ENCODE results near the gene GOT1.

GOT1 gene

DNA sequence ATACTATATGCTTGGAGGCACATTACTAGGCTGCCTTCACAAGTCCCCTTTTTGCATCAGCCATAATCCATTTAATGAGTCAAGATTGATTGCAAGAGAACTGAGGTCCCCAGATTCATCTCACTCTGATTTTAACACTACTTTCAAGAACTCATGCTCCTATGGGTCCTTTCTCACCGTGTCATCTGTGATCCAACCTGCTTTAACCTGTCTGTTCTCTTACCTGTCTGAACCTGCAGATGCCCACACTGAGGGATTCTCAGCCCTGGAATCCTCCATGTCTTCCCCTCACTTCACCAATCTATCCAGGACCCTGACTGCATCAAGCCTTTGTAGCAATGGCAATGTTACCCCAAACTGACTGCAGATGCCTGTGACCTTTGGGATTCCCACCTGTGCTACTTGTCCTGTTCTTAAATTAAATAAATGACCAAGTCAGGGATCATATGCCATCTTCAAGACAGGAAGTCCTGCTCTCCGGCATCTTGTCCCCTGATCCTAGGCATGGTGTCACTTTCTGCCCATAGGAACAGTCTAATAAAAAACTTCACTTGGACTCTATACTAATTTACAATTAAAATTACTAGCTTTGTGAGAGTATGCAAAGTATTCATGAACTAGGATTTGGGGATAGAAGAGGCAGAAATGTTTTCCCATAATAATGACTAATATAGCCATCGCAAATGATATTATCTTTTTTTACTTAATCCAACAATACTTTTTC, 25.9 kb upstream of the GOT1 start:
- Histone ChIP-seq H3K27ac (ENCODE audit: low read depth, low read length) (no peak overlapping the region), H3K9me3 (ENCODE audit: control insufficient read depth in 1 of 2, low read length in 2 of 2) (no peaks in the 10 kb centered on the region), H3K36me3 (ENCODE audit: control insufficient read depth in 1 of 2, insufficient read depth in 2 of 2, low read length in 2 of 2) (no peaks in the 10 kb centered on the region), H3K4me1 (ENCODE audit: control insufficient read depth in 1 of 2, insufficient read depth in 2 of 2, low read length in 2 of 2) (peaks cover 0 to 3% of the 10 kb centered on the region in 2 donors), H3K4me3 (ENCODE audit: low read depth in 1 of 2, low read length in 2 of 2) (no peak overlapping the region), H3K27me3 (ENCODE audit: control insufficient read depth in 1 of 2, insufficient read depth in 2 of 2, low read length in 2 of 2) (peaks cover 11 to 27% of the 10 kb centered on the region in 2 donors), H3K9ac (ENCODE audit: low read depth in 1 of 2, low read length in 2 of 2) (no peak overlapping the region)

DNA sequence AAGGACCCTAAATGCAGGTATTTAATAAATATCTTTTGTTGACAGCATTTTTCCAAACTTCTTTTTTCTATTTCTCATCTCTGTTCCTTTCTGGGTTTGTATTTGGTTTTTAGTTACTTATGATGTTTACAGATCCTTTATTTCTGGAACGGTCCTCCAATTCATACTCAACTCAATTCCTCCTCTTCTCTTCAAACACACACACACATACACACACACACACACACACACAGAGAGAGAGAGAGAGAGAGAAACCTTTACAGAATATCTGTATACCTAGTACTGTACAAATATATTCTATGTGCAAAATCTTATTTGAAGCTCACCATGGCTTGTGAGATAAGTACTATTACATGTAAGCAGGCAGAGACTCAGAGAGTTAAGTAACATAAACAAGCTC, 21.6 kb upstream of the GOT1 start:
- Histone ChIP-seq H3K4me1 (ENCODE audit: control insufficient read depth in 1 of 2, insufficient read depth in 2 of 2, low read length in 2 of 2) (peaks cover 0 to 6% of the 10 kb centered on the region in 2 donors), H3K9me3 (ENCODE audit: control insufficient read depth in 1 of 2, low read length in 2 of 2) (no peaks in the 10 kb centered on the region), H3K9ac (ENCODE audit: low read depth in 1 of 2, low read length in 2 of 2) (no peak overlapping the region), H3K36me3 (ENCODE audit: control insufficient read depth in 1 of 2, insufficient read depth in 2 of 2, low read length in 2 of 2) (no peaks in the 10 kb centered on the region), H3K27me3 (ENCODE audit: control insufficient read depth in 1 of 2, insufficient read depth in 2 of 2, low read length in 2 of 2) (peaks cover 32 to 51% of the 10 kb centered on the region in 2 donors), H3K27ac (ENCODE audit: low read depth, low read length) (no peak overlapping the region), H3K4me3 (ENCODE audit: low read depth in 1 of 2, low read length in 2 of 2) (no peak overlapping the region)

DNA sequence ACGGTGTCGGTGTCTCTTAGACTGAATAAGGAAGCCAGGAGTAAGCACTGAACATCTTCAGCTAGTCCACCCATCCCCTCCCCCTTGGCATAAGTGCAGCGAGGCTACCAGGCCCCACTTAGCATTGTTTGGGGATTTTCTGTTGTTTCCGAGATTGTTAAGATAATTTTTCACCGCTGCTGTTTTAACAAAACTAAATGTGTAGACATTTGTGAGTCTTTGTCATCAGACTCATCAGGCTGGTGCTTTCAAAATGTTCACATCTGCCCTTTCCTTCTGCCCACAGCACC, 21.0 kb upstream of the GOT1 start:
- Histone ChIP-seq H3K27ac (ENCODE audit: low read depth, low read length) (no peak overlapping the region), H3K9me3 (ENCODE audit: control insufficient read depth in 1 of 2, low read length in 2 of 2) (no peaks in the 10 kb centered on the region), H3K4me3 (ENCODE audit: low read depth in 1 of 2, low read length in 2 of 2) (no peak overlapping the region), H3K27me3 (ENCODE audit: control insufficient read depth in 1 of 2, insufficient read depth in 2 of 2, low read length in 2 of 2) (peaks cover 32 to 50% of the 10 kb centered on the region in 2 donors), H3K9ac (ENCODE audit: low read depth in 1 of 2, low read length in 2 of 2) (no peak overlapping the region), H3K36me3 (ENCODE audit: control insufficient read depth in 1 of 2, insufficient read depth in 2 of 2, low read length in 2 of 2) (no peaks in the 10 kb centered on the region), H3K4me1 (ENCODE audit: control insufficient read depth in 1 of 2, insufficient read depth in 2 of 2, low read length in 2 of 2) (peaks cover 0 to 6% of the 10 kb centered on the region in 2 donors)

DNA sequence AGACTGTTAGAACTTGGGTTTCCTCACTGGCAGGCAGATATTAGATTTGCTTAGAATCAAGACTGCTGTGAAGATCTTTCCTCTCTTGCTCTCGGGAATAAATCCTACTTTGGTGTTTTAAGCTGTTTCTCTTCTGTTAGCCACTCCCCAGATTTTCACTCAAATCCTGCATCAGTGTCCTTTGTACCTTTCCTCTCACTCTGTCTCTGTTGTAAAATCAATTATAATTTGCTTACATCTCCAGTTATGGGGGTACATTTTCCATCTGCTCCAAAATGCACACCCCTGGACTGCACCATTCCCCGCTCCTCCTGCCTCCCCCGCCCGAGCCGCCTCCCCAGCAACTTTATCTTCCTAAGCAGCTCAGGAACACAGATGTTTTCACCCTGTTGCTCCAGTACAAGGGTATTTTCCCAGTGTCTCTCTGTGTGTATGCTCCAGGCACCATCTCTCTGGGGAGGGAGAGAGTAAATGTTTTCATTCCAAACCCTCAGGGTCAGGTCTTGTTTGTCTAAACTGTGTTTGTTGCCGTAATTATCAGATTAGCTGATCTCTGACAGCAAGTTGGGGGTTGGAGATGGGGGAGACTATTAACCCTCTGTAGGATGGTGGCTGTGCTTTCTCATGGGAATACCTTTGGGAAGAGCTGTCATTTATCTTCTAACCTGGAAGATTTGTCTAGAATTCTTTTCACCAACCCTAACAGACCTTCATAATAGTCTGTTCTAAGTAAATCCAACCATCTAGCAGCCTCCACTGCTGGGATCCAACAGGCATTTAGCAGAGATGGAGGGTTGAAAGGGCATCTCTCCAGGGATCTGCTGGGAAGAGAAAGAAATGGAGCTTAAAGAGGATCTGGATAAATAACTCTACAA, 20.4 kb upstream of the GOT1 start:
- H3K9ac ChIP-seq (ENCODE audit: low read depth in 1 of 2, low read length in 2 of 2) = no peak overlapping the region

DNA sequence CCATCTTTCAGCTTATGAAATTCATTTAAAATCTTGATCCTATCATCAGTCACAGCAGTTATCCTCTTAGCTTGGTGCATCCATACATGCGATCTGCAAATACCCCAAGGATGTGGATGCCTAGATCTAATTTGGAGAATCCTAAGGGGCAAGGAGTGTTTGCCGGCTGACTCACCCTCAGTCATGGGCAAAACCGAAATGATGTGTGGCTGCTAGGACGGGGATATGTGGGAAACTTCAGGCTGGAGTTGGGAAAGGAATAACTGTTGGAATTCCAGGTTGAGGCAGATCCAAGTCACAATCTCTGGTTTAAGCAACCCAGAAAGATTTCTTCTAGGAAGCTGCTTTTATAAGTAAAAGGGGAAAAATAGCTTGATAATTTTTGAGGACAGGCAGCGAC, 19.7 kb upstream of the GOT1 start:
- Histone ChIP-seq H3K36me3 (ENCODE audit: control insufficient read depth in 1 of 2, insufficient read depth in 2 of 2, low read length in 2 of 2) (no peaks in the 10 kb centered on the region), H3K27me3 (ENCODE audit: control insufficient read depth in 1 of 2, insufficient read depth in 2 of 2, low read length in 2 of 2) (peaks cover 26 to 40% of the 10 kb centered on the region in 2 donors), H3K4me3 (ENCODE audit: low read depth in 1 of 2, low read length in 2 of 2) (no peak overlapping the region), H3K4me1 (ENCODE audit: control insufficient read depth in 1 of 2, insufficient read depth in 2 of 2, low read length in 2 of 2) (peaks cover 0 to 6% of the 10 kb centered on the region in 2 donors), H3K9ac (ENCODE audit: low read depth in 1 of 2, low read length in 2 of 2) (no peak overlapping the region), H3K9me3 (ENCODE audit: control insufficient read depth in 1 of 2, low read length in 2 of 2) (no peaks in the 10 kb centered on the region), H3K27ac (ENCODE audit: low read depth, low read length) (peak overlapping the region; percentile 5)

More for the DNA sequence above, 20.4 kb upstream of the GOT1 start:
- H3K36me3 ChIP-seq (ENCODE audit: control insufficient read depth in 1 of 2, insufficient read depth in 2 of 2, low read length in 2 of 2) = no peaks in the 10 kb centered on the region
- no peak overlapping the region for H3K27ac ChIP-seq (ENCODE audit: low read depth, low read length)
- H3K4me1 ChIP-seq (ENCODE audit: control insufficient read depth in 1 of 2, insufficient read depth in 2 of 2, low read length in 2 of 2) = peaks cover 0 to 6% of the 10 kb centered on the region in 2 donors
- peaks cover 29 to 46% of the 10 kb centered on the region in 2 donors for H3K27me3 ChIP-seq (ENCODE audit: control insufficient read depth in 1 of 2, insufficient read depth in 2 of 2, low read length in 2 of 2)
- no peaks in the 10 kb centered on the region for H3K9me3 ChIP-seq (ENCODE audit: control insufficient read depth in 1 of 2, low read length in 2 of 2)
- H3K4me3 ChIP-seq (ENCODE audit: low read depth in 1 of 2, low read length in 2 of 2) = no peak overlapping the region

DNA sequence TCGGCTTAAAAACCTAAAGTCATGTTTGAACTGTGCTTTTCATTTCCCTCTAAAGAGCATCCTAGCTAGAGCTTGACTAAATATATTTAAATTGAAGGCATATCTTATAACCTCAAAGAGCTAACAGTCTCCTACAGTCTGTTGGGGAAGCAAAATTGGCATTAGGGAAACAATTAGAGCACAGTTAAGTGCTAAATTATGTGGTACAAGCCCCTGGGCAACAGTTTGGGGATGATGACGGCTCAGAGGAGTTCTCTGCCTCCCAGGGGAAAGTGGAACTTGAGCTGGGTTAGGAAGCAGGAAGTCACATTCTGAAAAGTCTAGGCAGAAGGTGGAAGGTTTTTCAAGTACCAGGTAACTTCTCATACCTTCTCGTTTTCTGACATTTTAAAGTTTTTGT, 18.6 kb upstream of the GOT1 start:
- Histone ChIP-seq H3K9ac (ENCODE audit: low read depth in 1 of 2, low read length in 2 of 2) (no peak overlapping the region), H3K4me1 (ENCODE audit: control insufficient read depth in 1 of 2, insufficient read depth in 2 of 2, low read length in 2 of 2) (peaks cover 0 to 6% of the 10 kb centered on the region in 2 donors), H3K27me3 (ENCODE audit: control insufficient read depth in 1 of 2, insufficient read depth in 2 of 2, low read length in 2 of 2) (peaks cover 26 to 32% of the 10 kb centered on the region in 2 donors), H3K9me3 (ENCODE audit: control insufficient read depth in 1 of 2, low read length in 2 of 2) (no peaks in the 10 kb centered on the region), H3K4me3 (ENCODE audit: low read depth in 1 of 2, low read length in 2 of 2) (no peak overlapping the region), H3K36me3 (ENCODE audit: control insufficient read depth in 1 of 2, insufficient read depth in 2 of 2, low read length in 2 of 2) (no peaks in the 10 kb centered on the region), H3K27ac (ENCODE audit: low read depth, low read length) (no peak overlapping the region)

DNA sequence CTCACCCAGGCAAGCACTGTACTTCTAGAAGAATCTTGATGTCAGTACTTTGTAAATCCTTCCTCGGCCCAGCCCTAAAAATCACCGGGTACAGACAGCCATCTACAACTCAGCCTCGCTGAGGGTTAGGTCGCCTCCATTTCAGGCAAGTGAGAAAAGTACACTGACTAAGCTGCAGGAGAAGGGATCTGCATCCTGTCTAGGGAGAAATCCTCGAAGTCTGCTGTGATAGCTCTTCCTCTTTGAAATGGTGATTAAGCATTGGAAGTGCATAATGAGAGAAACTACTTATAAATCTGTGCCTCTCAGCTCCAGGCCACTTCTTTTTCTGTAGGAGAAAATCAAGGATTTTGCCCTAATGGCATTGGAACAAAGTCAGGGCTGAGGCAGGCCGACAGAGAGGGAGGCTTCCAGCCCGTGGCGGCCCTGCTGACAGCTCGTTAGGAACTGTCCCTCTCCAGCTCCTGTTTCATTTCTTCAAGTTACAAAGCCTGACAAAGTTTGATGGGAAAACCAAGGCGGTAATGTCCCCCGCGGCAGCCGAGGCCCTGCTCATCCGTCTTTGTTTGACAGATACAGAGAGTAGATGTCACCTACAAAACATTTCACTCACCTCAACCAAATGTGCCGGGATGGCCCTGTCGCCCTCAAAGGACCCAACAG, 14.1 kb upstream of the GOT1 start:
- Histone ChIP-seq H3K4me3 (ENCODE audit: low read depth in 1 of 2, low read length in 2 of 2) (no peak overlapping the region), H3K9me3 (ENCODE audit: control insufficient read depth in 1 of 2, low read length in 2 of 2) (no peaks in the 10 kb centered on the region), H3K27ac (ENCODE audit: low read depth, low read length) (peak overlapping the region; percentile 39), H3K9ac (ENCODE audit: low read depth in 1 of 2, low read length in 2 of 2) (no peak overlapping the region), H3K4me1 (ENCODE audit: control insufficient read depth in 1 of 2, insufficient read depth in 2 of 2, low read length in 2 of 2) (peaks cover 0 to 5% of the 10 kb centered on the region in 2 donors), H3K36me3 (ENCODE audit: control insufficient read depth in 1 of 2, insufficient read depth in 2 of 2, low read length in 2 of 2) (no peaks in the 10 kb centered on the region), H3K27me3 (ENCODE audit: control insufficient read depth in 1 of 2, insufficient read depth in 2 of 2, low read length in 2 of 2) (peaks cover 9 to 10% of the 10 kb centered on the region in 2 donors)

DNA sequence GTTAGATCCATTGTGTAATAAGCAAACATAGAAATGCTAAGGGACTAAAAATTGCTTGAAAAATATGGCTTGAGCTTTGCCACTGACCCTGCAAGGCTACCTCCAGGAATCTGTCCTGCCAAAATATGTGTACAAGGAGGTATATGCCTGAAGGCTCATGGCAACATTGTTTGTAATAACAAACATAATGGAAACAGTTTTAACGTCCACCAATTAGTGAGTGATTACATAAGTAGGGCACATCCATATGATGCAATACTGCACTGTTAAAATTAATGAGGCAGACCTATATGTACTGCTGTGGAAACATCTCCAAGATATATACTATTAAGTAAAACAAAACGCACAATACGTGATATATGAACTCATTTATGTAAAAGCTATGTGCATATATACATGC, 13.1 kb upstream of the GOT1 start:
- no peak overlapping the region for H3K4me3 ChIP-seq (ENCODE audit: low read depth in 1 of 2, low read length in 2 of 2)
- no peak overlapping the region for H3K27ac ChIP-seq (ENCODE audit: low read depth, low read length)
- H3K9ac ChIP-seq (ENCODE audit: low read depth in 1 of 2, low read length in 2 of 2) = no peak overlapping the region
- peaks cover 0 to 3% of the 10 kb centered on the region in 2 donors for H3K27me3 ChIP-seq (ENCODE audit: control insufficient read depth in 1 of 2, insufficient read depth in 2 of 2, low read length in 2 of 2)
- no peaks in the 10 kb centered on the region for H3K36me3 ChIP-seq (ENCODE audit: control insufficient read depth in 1 of 2, insufficient read depth in 2 of 2, low read length in 2 of 2)
- H3K4me1 ChIP-seq (ENCODE audit: control insufficient read depth in 1 of 2, insufficient read depth in 2 of 2, low read length in 2 of 2) = peaks cover 0 to 5% of the 10 kb centered on the region in 2 donors
- H3K9me3 ChIP-seq (ENCODE audit: control insufficient read depth in 1 of 2, low read length in 2 of 2) = no peaks in the 10 kb centered on the region

DNA sequence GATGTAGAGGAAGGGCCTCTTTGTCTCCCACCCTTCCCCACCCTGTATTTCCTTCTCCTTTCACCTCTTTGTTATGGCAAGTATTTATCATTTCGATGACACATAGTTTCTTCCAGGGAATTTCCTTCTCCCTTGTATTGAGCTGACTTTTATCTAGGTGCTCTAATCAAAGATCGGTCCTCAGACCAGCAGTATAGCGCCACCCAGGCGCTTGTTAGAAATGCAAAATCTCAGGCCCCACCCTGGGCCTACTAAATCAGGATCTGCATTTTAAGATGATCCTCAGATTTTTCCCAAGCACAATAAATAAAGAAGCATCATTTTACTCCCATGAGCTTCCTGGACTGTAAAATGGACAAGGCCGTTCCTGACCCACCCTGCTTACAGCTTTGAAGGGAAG, 12.0 kb upstream of the GOT1 start:
- no peaks in the 10 kb centered on the region for H3K36me3 ChIP-seq (ENCODE audit: control insufficient read depth in 1 of 2, insufficient read depth in 2 of 2, low read length in 2 of 2)
- no peak overlapping the region for H3K4me3 ChIP-seq (ENCODE audit: low read depth in 1 of 2, low read length in 2 of 2)
- no peak overlapping the region for H3K27ac ChIP-seq (ENCODE audit: low read depth, low read length)
- peaks cover 0 to 5% of the 10 kb centered on the region in 2 donors for H3K4me1 ChIP-seq (ENCODE audit: control insufficient read depth in 1 of 2, insufficient read depth in 2 of 2, low read length in 2 of 2)
- H3K9ac ChIP-seq (ENCODE audit: low read depth in 1 of 2, low read length in 2 of 2) = no peak overlapping the region
- no peaks in the 10 kb centered on the region for H3K9me3 ChIP-seq (ENCODE audit: control insufficient read depth in 1 of 2, low read length in 2 of 2)
- H3K27me3 ChIP-seq (ENCODE audit: control insufficient read depth in 1 of 2, insufficient read depth in 2 of 2, low read length in 2 of 2) = peaks cover 0 to 2% of the 10 kb centered on the region in 2 donors

DNA sequence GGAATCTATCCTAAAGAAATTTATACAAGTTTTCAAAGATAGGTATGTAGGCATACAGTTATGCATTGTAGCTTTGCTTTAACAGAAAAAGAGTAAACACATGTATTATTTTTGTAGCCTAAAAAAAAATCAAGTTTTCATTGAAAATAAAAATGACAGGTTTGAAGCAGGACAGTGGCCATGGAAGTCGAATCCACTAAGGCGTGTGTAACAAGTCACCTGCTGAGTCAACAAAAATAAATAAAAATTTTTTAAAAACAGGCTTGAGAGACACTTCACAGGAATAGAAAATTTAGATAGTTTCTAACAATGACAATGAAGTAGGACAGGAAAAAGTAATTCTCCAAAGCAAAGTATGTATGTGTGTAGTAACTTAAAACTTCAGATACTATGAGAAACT, 8.5 kb upstream of the GOT1 start:
- Histone ChIP-seq H3K4me1 (ENCODE audit: control insufficient read depth in 1 of 2, insufficient read depth in 2 of 2, low read length in 2 of 2) (peaks cover 0 to 8% of the 10 kb centered on the region in 2 donors), H3K27ac (ENCODE audit: low read depth, low read length) (no peak overlapping the region), H3K36me3 (ENCODE audit: control insufficient read depth in 1 of 2, insufficient read depth in 2 of 2, low read length in 2 of 2) (peaks cover 0 to 1% of the 10 kb centered on the region in 2 donors), H3K27me3 (ENCODE audit: control insufficient read depth in 1 of 2, insufficient read depth in 2 of 2, low read length in 2 of 2) (no peaks in the 10 kb centered on the region), H3K9me3 (ENCODE audit: control insufficient read depth in 1 of 2, low read length in 2 of 2) (no peaks in the 10 kb centered on the region), H3K4me3 (ENCODE audit: low read depth in 1 of 2, low read length in 2 of 2) (no peak overlapping the region), H3K9ac (ENCODE audit: low read depth in 1 of 2, low read length in 2 of 2) (no peak overlapping the region)
